Measurements from ENCODE around the gene MBD2.
"Not testable (repeated sequence)": the region's sequence is repeated elsewhere in the genome, so short reads cannot be mapped to it uniquely, and the experiment has no call there.

MBD2 gene

DNA sequence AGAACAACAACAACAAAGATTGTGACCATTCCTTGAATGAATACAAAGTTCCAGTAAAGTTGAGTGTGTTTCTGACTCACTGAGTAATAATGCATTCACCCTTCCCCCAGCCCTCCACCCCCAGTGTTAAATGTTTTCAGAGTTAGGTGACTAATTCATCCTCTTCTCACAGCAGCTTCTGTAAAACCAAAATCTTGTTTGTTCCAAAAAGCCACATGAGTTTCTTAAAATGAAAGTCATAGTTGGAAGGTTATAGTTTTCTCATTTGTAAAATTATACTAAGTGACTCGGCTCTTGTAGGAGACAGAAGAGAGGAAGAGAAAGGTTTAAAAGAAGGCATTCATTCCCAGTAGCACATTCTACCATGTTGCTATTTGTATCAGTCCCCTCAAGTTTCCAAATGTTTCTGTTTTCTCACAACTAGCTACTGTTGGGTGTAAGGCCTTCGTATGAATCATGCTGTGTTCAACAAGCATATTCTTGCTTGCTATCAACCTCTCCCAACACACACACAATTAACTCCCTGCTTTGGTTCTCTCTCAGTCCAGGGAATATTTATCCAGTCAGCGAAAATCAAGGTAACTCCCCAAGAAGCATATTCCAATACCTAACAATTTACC lies 75.3 kb downstream of the MBD2 start:
- DNase-seq: no peak

DNA sequence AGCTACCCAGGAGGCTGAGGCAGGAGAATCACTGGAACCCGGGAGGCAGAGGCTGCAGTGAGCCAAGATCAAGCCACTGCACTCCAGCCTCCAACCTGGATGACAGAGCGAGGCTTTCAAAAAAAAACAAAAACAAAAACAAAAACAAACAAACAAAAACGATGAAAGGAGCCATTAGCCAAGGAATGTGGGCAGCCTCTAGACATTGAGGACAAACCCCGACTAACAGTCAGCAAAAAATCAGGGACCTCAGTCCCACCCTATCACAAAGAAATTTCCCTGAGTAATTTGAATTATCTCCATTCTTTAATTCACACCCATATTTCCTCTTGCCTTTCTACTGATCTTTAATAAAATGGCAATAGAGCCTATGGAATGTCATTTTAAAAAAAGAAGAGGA lies 75.8 kb downstream of the MBD2 start:
- no peak for DNase-seq

DNA sequence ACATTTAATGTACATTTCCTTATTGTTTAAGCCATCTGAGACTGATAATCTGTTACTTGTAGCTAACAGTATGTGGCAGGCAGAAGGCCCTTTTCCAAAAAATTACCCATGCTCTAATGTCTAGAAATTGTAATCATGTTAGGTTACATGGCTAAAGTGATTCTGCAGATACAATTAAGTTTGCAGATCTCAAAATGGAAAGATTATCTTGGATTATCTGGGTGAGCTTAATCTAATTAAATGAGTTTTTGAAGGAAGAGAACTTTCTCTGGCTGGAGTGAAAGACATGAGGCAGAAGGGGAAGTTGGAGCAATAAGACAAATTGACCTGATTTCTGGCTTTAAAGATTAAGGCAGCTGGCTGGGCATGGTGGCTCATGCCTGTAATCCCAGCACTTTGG lies 76.3 kb downstream of the MBD2 start:
- DNase-seq: no peak

DNA sequence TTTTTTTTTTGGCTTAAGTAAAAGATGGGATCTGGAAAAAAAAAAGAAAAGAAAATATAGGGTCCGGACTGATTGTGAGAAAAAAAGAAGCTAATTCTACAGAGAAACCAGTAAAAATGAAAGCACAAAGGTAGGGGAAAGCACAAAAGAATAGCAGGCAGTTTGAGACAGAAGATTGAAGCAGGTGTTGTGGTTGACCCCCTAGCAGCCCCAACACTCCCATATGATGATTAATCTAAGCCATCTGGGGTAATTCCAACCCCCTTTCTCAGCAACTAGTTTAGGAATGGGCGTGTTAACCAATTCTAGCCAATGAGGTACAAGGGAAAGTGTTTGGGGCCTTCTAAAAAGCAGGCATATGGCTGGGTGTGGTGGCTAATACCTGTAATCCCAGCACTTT lies 77.0 kb downstream of the MBD2 start:
- DNase-seq: no peak

DNA sequence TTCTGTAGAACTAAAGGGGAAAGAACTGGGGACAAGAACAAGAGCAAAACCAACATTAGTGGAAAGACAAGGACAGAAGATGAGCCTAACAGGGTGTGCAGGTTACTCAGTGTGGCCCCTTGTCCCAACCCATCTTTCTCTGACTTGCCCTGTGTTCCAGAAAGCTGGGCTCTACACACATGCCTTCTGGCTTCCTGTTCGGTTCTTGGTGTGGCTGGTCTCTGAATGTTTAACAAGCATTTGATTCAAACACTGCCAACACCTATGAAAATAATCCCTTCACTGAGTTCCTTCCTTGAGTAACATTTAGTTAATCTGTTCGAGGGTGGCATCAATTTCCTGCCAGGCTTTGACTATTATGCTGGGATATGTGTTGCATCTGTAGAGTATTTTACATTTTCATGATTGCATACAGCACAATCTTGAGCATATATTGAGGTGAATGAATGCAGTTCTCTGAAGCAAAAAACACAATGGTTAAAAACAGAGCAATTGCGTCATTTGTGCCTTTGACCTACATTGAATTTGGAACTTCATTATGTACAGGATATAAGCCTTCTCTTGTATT lies 83.3 kb downstream of the MBD2 start:
- no peak for DNase-seq

DNA sequence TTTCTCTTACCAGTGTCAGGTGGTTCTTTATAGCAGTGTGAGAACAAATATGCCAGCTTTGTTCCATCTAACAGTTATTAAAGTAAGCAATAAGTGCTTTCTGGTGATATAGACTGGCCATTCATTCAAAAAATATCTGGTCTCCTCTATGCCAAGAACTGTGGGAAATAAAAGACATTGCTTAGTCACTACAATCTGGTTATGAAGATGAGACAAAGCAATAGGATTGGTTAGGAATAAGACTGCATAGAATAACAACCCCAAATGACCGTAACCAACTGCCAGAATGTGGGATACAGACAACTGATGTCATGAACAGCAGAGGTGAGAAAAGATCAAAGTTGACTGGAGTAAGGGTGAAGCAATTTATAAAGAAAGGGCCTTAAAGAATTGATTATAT lies 83.8 kb downstream of the MBD2 start:
- no peak for DNase-seq

DNA sequence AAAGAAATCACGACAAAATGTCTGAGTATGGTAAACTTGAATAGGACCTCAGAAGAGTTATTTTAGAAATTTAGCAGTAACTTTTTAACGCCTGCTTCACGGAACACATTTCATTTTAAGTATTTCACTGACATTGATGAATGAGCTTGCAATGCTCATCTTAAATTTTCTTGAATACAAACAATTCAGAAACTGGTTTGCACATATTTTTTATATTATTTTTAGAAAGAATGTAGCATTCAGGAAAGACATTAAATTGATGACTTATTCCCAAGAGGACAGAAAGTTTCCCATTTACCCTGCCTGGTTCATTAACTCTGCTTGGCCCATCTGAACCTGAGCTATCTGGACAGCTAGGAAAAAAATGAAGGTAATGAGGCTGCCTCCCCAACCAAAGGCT lies 89.3 kb downstream of the MBD2 start:
- no peak for DNase-seq

DNA sequence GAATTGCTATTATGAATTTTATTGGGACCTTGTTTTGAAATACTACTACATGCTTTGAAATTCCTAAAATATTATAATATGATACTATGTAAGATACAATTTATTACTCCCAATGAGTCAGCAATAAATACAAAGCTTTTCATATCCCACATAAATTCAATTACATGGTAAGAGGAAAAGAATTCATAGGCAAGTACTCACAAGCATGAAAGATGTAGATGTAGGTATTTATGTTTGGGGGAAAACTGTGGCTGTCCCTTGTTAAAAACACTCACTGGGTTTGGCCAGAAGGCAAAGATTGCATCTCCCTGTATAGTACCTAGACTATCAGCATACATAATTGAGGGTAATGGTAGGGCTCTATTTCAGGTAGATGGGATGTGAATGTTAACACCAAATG lies 90.4 kb downstream of the MBD2 start:
- no peak for DNase-seq

DNA sequence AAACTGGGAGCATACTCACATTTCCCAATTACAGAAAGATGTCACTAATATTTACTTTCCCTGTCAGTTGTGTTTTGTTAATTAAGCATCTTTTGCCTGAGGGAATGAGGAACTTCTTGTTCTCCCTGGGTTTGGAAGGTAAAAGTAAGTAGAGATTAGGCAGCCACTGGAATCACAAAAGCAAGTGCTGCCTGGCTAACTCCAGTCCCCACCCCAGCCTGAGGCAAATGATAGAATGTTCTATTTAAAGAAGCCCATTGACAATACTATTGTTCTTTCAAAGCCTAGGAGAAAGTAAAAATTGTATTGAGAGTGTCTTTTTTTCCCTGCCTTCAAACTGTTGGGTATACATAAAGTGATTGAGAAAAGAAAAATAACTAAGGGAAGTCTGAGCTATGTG lies 93.8 kb downstream of the MBD2 start:
- no peak for DNase-seq

DNA sequence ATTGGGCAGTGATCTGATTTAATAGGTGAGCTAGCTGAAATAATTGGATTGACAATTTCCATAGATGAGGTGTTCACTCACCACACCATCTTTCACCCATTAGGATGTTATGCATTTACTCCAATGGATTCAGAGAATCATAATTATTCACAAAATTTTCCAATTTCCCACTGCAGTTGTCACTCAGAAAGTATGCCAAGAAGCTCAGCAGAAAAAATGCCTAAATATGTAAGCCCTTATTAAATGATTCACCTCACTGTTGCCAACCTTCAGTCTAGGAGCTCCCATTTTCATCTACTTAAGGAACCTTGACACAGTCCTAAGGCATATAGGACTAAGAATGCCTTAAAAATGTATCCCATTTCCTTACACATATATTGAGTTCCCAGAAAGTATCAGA lies 94.3 kb downstream of the MBD2 start:
- no peak for DNase-seq

DNA sequence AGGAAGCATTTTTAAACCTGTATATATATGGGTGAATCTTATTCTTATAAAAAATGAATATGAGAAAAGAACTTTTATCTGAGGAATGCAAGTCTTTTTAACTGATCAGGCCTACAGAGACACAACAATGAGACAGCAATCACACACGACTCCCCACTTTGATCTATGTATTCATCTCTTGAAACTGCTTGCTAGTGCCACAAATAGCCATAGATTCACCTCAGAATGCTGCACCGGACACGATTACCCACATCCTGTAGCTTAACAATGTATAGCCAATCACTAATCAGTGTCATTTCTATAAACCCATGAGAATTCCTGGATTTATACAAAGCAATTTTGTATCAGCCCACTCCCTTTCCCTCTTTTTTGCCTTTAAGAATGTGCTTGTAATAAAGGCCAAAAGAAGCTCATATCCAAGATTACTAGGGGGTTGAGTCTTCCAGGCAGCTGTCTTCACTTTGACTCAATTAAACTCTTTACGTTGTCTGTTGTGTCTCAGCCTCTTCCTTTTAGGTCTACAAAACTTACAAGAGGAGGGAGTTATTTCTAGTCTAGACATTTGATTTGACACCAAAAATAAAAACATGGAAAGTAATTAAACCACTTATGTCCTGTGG lies 94.9 kb downstream of the MBD2 start:
- DNase-seq: no peak

DNA sequence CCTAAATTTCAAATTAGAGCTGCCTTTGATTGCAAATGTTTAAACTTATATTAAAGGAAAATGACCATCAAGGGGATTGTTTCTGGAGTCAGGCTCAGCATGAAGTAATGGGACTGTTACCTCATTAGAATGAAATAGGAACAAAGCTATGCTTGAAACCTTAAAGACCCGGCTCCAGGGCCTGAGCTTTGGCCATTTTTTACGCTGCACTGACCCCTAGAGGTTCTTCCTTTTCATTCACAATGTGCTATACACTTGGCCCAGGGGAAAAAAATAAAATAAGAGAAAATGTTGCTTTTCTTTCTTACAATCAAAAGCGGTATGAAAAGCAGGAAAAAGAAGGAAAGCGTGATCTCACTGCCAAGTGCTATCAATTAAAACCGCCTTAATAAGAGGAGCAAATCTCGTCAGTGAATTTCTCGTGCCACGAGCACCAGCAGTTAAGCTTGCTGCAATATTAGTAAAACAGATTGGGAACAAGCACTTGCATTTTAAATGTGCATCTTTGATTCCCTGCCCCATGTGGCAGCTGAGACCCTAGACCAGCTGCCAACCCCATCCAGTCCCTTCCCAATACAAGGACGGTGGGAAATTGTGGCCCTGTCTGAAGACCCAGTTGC lies 96.6 kb downstream of the MBD2 start:
- peak; percentile 25 for DNase-seq

DNA sequence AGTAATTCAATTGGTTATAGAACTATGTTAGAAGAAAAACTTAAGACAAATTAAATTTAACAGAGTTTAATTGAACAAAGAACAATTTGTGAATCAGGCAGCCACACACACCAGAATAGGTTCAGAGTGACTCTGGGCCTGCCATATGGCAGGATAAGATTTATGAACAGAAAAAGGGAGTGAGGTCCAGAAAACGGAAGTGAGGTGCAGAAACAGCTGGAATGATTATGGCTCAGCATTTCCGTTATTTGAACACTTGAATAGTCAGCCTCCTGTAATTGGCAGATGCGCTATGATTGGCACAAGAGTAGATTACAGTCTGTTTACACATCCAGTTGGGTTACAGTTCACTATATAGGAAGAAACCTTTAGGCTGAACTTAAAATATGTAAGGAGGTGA lies 99.0 kb downstream of the MBD2 start:
- DNase-seq: no peak

DNA sequence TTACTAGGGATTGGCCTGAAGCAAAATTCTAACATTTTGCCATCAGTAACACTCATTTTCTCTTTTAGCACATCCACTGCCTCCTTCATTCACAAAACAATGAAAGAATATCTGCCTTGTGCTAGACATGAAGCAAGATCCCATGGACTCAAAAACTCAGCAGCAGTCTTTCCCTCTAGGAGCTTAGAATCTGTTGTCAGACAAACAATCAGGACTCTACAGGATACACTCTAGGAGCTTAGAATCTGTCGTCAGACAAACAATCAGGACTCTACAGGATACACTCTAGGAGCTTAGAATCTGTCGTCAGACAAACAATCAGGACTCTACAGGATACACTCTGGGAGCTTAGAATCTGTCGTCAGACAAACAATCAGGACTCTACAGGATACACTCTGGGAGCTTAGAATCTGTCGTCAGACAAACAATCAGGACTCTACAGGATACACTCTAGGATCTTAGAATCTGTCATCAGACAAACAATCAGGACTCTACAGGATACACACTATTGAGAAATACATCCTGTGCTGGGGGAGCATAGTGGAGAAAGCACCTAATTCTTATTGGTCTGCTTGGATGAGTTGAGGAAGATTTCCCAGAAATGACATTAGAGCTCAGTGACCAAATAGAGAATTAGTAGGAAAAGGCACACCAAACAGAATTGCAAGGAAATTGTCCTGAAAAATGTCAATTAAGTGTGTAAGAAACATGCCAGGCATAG lies 100.6 kb downstream of the MBD2 start:
- not testable (repeated sequence) for DNase-seq

DNA sequence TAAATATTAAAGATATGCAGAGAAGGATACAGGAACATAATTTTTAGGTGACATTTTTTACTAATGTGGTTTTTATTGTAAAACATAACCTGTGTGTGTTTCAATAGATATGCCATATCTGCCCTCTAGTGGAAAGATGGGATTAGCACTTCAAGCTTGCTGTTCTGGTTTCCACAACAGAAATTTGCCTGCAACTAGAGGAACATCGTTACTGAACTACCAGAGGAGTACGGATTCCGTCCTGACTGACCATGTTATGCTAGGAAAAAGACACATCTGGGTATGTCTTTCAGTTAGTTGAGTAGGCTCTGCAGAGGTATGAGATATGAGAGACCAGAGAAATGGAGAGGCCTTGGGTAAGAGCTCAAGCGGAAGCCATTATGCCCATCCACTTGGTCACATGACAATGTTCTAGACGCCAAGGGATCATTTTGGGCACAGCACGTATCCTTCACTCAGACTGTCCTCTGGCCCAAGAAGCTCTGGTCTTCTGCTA lies 104.9 kb downstream of the MBD2 start:
- peak; percentile 35 for DNase-seq

DNA sequence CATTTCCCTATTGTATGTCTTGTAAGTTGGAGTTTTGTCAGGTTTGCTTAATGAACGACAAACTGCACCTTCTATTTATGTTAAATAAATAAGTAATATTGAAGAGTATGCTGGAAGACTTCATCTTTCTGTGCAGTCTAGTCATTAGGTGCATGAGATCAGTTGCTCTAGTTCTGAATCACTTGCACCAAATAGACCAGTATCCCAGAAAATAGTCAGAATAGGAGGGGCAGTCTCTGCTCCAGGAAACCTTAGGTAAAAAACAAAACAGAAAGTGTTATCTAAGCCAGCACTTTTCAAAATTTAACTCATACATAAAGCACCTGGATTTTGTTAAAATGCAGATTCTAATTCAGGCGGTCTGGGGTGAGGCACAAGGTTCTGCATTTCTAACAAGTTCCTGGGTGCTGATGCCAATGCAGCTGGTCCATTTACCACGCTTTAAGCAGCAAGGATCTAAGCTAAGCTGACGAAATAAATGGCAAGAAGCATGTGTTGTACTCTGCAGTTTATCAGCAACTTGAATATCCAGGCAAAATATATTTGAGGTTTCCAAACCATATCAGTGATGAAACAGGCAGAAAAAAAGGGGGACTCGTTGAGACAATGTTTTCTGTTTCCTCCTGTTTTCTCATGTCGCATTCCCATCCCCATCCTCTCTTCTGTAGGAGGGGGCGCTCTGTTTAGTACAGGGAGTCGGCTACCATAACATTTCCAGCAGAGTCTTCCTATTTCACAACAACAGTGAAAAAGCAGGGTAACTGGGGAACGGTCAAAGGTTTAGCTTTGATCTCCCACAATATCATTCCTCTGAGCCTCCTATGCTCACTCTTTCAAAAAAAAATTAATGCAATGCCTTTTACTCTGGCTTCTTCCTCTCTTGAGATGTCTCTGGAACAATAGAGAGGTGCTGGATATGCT lies 106.4 kb downstream of the MBD2 start:
- DNase-seq: no peak

DNA sequence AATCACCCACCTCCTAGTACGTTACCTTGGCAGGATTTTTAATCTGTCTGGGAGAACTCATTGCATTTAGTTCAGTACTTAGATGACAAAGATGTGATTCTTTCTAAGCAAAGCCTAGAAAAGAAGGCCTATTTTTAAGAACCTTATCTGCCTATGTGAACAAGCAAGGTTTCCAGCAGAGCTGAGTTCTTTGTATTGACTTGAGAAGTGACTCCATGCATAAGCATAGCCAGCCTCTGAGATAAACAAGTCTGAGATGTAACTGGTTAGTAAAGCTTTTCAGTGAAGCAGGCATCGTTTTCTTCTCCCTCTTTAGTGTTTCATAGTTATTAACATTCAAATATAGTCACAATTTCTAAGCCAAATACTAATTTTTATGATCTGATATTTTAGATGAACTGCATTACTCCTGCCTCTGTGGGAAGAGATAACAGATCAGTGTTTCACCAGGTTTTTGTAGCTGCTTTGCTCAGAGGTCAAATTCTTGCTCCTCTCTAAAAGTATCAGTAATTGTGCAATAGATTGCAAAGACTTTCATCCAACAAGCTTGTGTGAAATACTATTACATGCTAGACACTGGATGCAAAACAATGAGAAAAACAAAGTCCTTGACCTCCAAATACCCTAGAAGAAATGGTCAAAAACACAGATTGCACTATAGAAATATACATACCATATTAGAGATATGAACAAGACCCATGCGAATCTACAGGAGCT lies 107.8 kb downstream of the MBD2 start:
- no peak for DNase-seq

DNA sequence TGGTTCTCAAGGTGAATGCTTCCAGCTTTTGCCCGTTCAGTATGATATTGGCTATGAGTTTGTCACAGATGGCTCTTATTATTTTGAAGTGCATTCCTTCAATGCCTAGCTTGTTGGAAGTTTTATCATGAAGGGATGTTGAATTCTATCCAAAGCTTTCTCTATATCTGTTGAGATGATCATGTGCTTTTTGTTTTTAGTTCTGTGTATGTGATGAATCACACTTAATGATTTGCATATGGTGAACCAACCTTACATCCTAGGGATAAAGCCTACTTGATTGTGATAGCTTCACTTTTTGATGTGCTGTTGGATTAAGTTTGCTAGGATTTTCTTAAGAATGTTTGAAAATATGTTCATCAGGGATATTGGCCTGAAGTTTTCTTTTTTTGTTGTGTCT lies 112.1 kb downstream of the MBD2 start:
- DNase-seq: no peak

DNA sequence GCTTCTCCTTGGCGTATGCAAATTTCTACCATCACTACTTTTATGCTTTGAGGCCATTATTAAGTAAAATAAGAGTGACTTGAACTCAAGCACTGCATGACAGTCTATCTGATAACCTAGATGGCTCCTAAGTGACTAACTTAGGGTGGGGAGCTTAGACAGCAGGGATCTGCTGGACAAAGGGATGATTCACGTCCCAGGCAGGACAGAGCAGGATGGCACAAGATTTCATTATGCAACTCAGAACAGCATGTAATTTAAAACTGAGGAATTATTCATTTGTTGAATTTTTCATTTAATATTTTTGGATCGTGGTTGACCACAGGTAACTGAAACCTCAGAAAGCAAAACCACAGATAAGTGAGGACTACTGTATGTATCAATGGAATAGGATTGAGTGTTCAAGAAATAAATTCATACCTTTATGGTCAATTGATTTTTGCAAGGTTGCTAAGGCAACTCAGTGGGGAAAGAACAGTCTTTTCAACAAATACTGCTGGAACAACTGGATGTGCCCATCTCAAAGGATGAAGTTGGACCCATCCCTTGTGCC lies 115.3 kb downstream of the MBD2 start:
- DNase-seq: no peak

DNA sequence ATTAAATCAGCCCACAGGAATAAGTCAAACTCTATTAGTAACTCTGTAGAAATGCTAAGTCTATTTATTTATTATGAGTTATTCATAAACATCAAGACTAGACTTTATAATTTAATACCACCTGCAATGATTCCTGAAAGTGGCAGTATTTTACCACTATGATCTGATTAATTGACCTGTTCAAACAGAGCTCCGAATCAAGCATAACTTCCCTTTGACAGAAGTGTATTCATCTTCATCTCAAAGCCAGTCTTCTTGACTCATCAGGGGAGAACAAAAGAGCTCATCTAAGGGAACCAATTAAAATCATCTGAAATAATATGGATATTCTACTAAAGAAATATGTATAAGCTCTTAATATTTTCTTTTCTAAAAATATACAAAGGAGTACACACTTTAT lies 122.3 kb downstream of the MBD2 start:
- DNase-seq: no peak

All from right kidney (tissue), 1 donor.